HG02840 (cell line): ENCODE results near the gene GSPT1.

Experiments
- ATAC-seq: cut with Tn5 transposase; IDR thresholded peaks from one replicate; pipeline ENCODE4 v1.9.1; 2021; ENCODE audit warnings: mild to moderate bottlenecking, moderate library complexity, moderate number of reproducible peaks; ENCODE audit not compliant: unreplicated experiment, low FRiP score

GSPT1 gene

GRCh38 chr16:11914210-11915113, 1.3 kb downstream of the GSPT1 start:
- ATAC-seq, result no peak

- no peak for ATAC-seq
Observed at GRCh38 chr16:11913425-11914079, 2.2 kb downstream of the GSPT1 start.

GRCh38 chr16:11909653-11910545, 5.9 kb downstream of the GSPT1 start:
- ATAC-seq, result no peak

- no peak for ATAC-seq
Observed at GRCh38 chr16:11907160-11907970, 8.4 kb downstream of the GSPT1 start.

- ATAC-seq, result no peak
Observed at GRCh38 chr16:11903906-11904305, 11.8 kb downstream of the GSPT1 start.

GRCh38 chr16:11901091-11901490, 14.7 kb downstream of the GSPT1 start:
- no peak for ATAC-seq

- ATAC-seq, result no peak
Observed at GRCh38 chr16:11896486-11897176, 19.1 kb downstream of the GSPT1 start.

- no peak for ATAC-seq
Observed at GRCh38 chr16:11893571-11893970, 22.2 kb downstream of the GSPT1 start.

- ATAC-seq, result no peak
Observed at GRCh38 chr16:11892761-11893160, 23.0 kb downstream of the GSPT1 start.

GRCh38 chr16:11890231-11890965, 25.4 kb downstream of the GSPT1 start:
- ATAC-seq, result no peak

GRCh38 chr16:11886881-11887280, 28.9 kb downstream of the GSPT1 start:
- no peak for ATAC-seq

GRCh38 chr16:11884035-11884434, 31.7 kb downstream of the GSPT1 start:
- ATAC-seq, result no peak

GRCh38 chr16:11880007-11880406, 35.7 kb downstream of the GSPT1 start:
- no peak for ATAC-seq

GRCh38 chr16:11877374-11877773, 38.4 kb downstream of the GSPT1 start:
- no peak for ATAC-seq

GRCh38 chr16:11876306-11876705, 39.5 kb downstream of the GSPT1 start:
- ATAC-seq, result no peak

GRCh38 chr16:11875721-11876120, 40.0 kb downstream of the GSPT1 start:
- no peak for ATAC-seq

- no peak for ATAC-seq
Observed at GRCh38 chr16:11871193-11871592, 44.6 kb downstream of the GSPT1 start.

GRCh38 chr16:11870399-11870798, 45.4 kb downstream of the GSPT1 start:
- no peak for ATAC-seq
